ENCODE results near the gene SYDE2. TPM values are rescaled to one million over a fixed set of nuclear protein-coding genes. Genes with fewer than 3 reads are reported as not detected.

The SYDE2 gene
- polyA plus RNA-seq, 2 of the 4 experiments (the other 2 are of a cell fraction) = 0.92 to 2.6 TPM

DNA sequence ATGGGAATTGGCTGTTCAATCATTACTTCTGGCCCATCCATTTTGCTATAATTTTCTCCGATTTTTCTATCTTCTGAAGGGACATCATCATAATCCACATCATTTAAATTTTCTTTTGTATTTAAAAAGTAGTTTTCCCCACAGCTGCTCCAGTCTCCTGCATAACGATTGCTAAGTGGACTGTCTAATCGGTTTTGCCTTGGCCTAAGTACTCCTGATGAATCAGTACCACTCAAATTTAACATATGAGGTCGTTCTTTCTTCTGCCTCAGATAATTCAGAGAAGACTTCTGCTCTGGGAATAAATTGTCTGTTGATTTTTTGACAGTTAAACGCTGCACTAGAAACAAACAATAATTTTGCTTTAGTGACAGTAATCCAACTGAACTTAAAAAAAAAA, 41.9 kb downstream of the SYDE2 start (continued):
- TF ChIP-seq ATOH8 (CRISPR knock-in tag; IDR thresholded peaks at IDR 0.05; ENCODE audit: low read depth) = no peak

DNA sequence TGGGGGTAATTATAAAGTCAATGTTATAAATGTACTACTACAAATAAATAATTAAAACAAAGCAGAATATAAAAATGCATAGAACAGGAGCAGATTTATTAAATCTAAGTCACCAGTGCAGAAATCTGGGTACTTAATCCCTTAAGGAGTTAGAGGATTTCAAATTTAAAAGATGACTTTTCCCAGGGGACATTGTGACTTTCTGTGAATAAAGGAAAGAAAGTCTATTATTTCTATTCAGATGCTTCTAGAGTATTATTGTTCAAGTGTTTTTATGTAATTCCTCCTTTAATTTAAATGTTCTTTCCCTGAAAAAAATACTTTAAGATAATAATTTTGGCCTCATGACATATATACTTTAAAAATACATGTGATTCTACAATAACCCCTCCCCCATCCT, 43.4 kb downstream of the SYDE2 start:
- H3K9me3 ChIP-seq = no peaks in the 10 kb centered on the region
- ChIA-PET CTCF (interaction anchor here (0.6 kb wide), 1 partner anchor 846 kb away, joined by 3 read pairs; no protein-coding TSS in a partner anchor), POLR2A (no interaction called here)
- no peak overlapping the region for H3K27ac ChIP-seq
- ATAC-seq (no peak), DNase-seq (ENCODE audit: low read depth in 1 of 2, low spot score in 1 of 2) (no peak), FAIRE-seq (no peak)
- H3K4me2 ChIP-seq = no peak overlapping the region
- H3K4me3 ChIP-seq = no peak overlapping the region
- no peak for TF ChIP-seq ESRRA (IDR thresholded peaks at IDR 0.05; ENCODE audit: borderline replicate concordance, low read length)
- TF ChIP-seq, protein P1, sequence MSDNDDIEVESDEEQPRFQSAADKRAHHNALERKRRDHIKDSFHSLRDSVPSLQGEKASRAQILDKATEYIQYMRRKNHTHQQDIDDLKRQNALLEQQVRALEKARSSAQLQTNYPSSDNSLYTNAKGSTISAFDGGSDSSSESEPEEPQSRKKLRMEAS (IDR thresholded peaks at IDR 0.05) = no peak
- no peak for TF ChIP-seq E2F6 (IDR thresholded peaks at IDR 0.05; ENCODE audit: borderline replicate concordance, low read depth)
- no peak for TF ChIP-seq CHD4 (IDR thresholded peaks at IDR 0.05; ENCODE audit: borderline replicate concordance)
- TF ChIP-seq HES2 (IDR thresholded peaks at IDR 0.05) = no peak
- TF ChIP-seq TP53 (CRISPR knock-in tag; IDR thresholded peaks at IDR 0.05) = no peak
- TF ChIP-seq MYC (IDR thresholded peaks at IDR 0.05; ENCODE audit: borderline replicate concordance, low read length) = no peak
- TF ChIP-seq POLR2A (IDR thresholded peaks at IDR 0.05; ENCODE audit: low read length) = no peak
- no peak for TF ChIP-seq BHLHE40 (IDR thresholded peaks at IDR 0.05; ENCODE audit: low read depth, low read length)
- TF ChIP-seq, protein P2, sequence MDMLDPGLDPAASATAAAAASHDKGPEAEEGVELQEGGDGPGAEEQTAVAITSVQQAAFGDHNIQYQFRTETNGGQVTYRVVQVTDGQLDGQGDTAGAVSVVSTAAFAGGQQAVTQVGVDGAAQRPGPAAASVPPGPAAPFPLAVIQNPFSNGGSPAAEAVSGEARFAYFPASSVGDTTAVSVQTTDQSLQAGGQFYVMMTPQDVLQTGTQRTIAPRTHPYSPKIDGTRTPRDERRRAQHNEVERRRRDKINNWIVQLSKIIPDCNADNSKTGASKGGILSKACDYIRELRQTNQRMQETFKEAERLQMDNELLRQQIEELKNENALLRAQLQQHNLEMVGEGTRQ (IDR thresholded peaks at IDR 0.05) = no peak
- TF ChIP-seq JUN (IDR thresholded peaks at IDR 0.05) = no peak
- TF ChIP-seq, protein P3, sequence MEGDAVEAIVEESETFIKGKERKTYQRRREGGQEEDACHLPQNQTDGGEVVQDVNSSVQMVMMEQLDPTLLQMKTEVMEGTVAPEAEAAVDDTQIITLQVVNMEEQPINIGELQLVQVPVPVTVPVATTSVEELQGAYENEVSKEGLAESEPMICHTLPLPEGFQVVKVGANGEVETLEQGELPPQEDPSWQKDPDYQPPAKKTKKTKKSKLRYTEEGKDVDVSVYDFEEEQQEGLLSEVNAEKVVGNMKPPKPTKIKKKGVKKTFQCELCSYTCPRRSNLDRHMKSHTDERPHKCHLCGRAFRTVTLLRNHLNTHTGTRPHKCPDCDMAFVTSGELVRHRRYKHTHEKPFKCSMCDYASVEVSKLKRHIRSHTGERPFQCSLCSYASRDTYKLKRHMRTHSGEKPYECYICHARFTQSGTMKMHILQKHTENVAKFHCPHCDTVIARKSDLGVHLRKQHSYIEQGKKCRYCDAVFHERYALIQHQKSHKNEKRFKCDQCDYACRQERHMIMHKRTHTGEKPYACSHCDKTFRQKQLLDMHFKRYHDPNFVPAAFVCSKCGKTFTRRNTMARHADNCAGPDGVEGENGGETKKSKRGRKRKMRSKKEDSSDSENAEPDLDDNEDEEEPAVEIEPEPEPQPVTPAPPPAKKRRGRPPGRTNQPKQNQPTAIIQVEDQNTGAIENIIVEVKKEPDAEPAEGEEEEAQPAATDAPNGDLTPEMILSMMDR (IDR thresholded peaks at IDR 0.05) = no peak
- H3K4me1 ChIP-seq = no peaks in the 10 kb centered on the region

DNA sequence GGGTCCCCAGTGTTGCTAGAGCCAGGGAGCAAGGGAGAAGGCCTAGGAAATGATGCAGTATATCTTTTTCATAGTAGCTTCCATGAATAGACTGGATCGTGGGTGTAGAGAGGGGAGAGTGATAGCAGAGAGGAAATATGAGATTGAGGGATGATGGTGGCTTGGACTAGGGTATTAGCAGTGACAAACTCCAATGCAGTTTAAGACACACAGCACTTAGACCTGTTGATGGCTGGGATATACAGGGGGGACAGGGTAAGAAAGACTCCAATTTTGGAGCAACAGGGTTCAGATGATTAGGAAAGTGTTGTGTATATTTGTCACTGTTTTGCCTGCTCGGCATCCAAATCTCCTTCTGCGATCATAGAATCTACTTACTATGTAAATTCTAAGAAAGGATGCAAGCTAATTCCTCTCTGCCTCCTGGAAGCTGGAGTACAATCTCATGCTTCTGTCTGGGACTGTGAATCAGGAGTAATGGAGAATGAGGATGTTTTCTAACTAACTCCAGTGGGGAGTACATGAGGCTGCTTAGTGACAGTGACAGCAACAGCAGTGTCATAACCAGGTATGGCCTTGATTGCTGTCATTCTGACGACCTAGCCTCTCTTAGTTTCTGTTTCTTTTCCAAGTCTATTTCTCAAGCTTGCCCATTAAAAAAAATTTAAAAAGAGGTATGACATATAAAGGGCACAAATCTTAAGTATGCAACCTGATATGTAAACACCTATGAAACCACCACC, 47.5 kb downstream of the SYDE2 start:
- CTCF ChIA-PET = no interaction called here
- POLR2A ChIA-PET = no interaction called here
- DNase-seq (ENCODE audit: low read depth in 1 of 2, low spot score in 1 of 2) = no peak
- Histone ChIP-seq H3K4me2 (no peak overlapping the region), H3K9me3 (no peaks in the 10 kb centered on the region), H3K4me1 (no peaks in the 10 kb centered on the region), H3K4me3 (no peak overlapping the region), H3K27ac (no peak overlapping the region)
- FAIRE-seq = no peak
- no peak for ATAC-seq
- 50% methylated on average over 4 of the region's 4 CpGs for WGBS (ENCODE audit: missing lambda C conversion rate)
- TF ChIP-seq BCL3 (IDR thresholded peaks at IDR 0.05) (no peak), NFE2L2 (conservative IDR thresholded peaks at IDR 0.05; ENCODE audit: low read length) (no peak), POLR2A (IDR thresholded peaks at IDR 0.05; ENCODE audit: low read length) (no peak), ATOH8 (CRISPR knock-in tag; IDR thresholded peaks at IDR 0.05; ENCODE audit: low read depth) (no peak), EHMT2 (IDR thresholded peaks at IDR 0.05; ENCODE audit: low read depth) (no peak), RFX5 (IDR thresholded peaks at IDR 0.05) (no peak), CHD4 (IDR thresholded peaks at IDR 0.05; ENCODE audit: borderline replicate concordance) (no peak), SREBF2 (IDR thresholded peaks at IDR 0.05) (no peak), ZC3H11A (IDR thresholded peaks at IDR 0.05) (no peak), JUNB (IDR thresholded peaks at IDR 0.05) (no peak), NPAS2 (CRISPR knock-in tag; IDR thresholded peaks at IDR 0.05; ENCODE audit: borderline replicate concordance) (no peak), ZNF302 (CRISPR knock-in tag; IDR thresholded peaks at IDR 0.05) (no peak), FOXS1 (CRISPR knock-in tag; IDR thresholded peaks at IDR 0.05) (no peak), ELK1 (IDR thresholded peaks at IDR 0.05; ENCODE audit: low read depth, low read length) (no peak), MAFK (IDR thresholded peaks at IDR 0.05; ENCODE audit: partially characterized antibody) (no peak)
- TF ChIP-seq, protein P1 (IDR thresholded peaks at IDR 0.05) = no peak
